Measurements from ENCODE around the gene FAM149A.

Gene FAM149A

GRCh38 chr4:186105647-186106321, 1.3 kb downstream of the FAM149A start:
- DNase-seq (ENCODE audit: low read depth in 3 of 3): no peak

- DNase-seq (ENCODE audit: low read depth in 3 of 3): no peak
Observed at GRCh38 chr4:186107947-186108346, 3.4 kb downstream of the FAM149A start.

GRCh38 chr4:186108391-186108790, 3.9 kb downstream of the FAM149A start:
- no peak for DNase-seq (ENCODE audit: low read depth in 3 of 3)

- DNase-seq (ENCODE audit: low read depth in 3 of 3): no peak
Observed at GRCh38 chr4:186109245-186109644, 4.7 kb downstream of the FAM149A start.

- DNase-seq (ENCODE audit: low read depth in 3 of 3): no peak
Observed at GRCh38 chr4:186116697-186117096, 12.2 kb downstream of the FAM149A start.

- DNase-seq (ENCODE audit: low read depth in 3 of 3): no peak
Observed at GRCh38 chr4:186118582-186118981, 14.1 kb downstream of the FAM149A start.

- DNase-seq (ENCODE audit: low read depth in 3 of 3): no peak
Observed at GRCh38 chr4:186121057-186121456, 16.6 kb downstream of the FAM149A start.

GRCh38 chr4:186128842-186129241, 24.3 kb downstream of the FAM149A start:
- DNase-seq (ENCODE audit: low read depth in 3 of 3): no peak

GRCh38 chr4:186131935-186132334, 27.4 kb downstream of the FAM149A start:
- no peak for DNase-seq (ENCODE audit: low read depth in 3 of 3)

GRCh38 chr4:186132577-186133242, 28.2 kb downstream of the FAM149A start:
- no peak for DNase-seq (ENCODE audit: low read depth in 3 of 3)

GRCh38 chr4:186134257-186134656, 29.8 kb downstream of the FAM149A start:
- DNase-seq (ENCODE audit: low read depth in 3 of 3): no peak

GRCh38 chr4:186134861-186135260, 30.4 kb downstream of the FAM149A start:
- no peak for DNase-seq (ENCODE audit: low read depth in 3 of 3)

- DNase-seq (ENCODE audit: low read depth in 3 of 3): no peak
Observed at GRCh38 chr4:186137196-186137794, 32.8 kb downstream of the FAM149A start.

- peak in 1 of 3 experiments; percentile 16 for DNase-seq (ENCODE audit: low read depth in 3 of 3)
Observed at GRCh38 chr4:186144198-186144945, 39.9 kb downstream of the FAM149A start.

- peak in 1 of 3 experiments; percentile 21 for DNase-seq (ENCODE audit: low read depth in 3 of 3)
Observed at GRCh38 chr4:186144946-186145569, 40.6 kb downstream of the FAM149A start.

- no peak for DNase-seq (ENCODE audit: low read depth in 3 of 3)
Observed at GRCh38 chr4:186146458-186146857, 42.0 kb downstream of the FAM149A start.

GRCh38 chr4:186148336-186148975, 44.0 kb downstream of the FAM149A start:
- no peak for DNase-seq (ENCODE audit: low read depth in 3 of 3)

- peak in 1 of 3 experiments; percentile 12 for DNase-seq (ENCODE audit: low read depth in 3 of 3)
Observed at GRCh38 chr4:186149872-186150271, 45.4 kb downstream of the FAM149A start.

GRCh38 chr4:186150926-186151325, 46.4 kb downstream of the FAM149A start:
- no peak for DNase-seq (ENCODE audit: low read depth in 3 of 3)

GRCh38 chr4:186151499-186151898, 47.0 kb downstream of the FAM149A start:
- DNase-seq (ENCODE audit: low read depth in 3 of 3): no peak
